Measurements from ENCODE around the gene RBP5. TPM values are rescaled to one million over a fixed set of nuclear protein-coding genes. Genes with fewer than 3 reads are reported as not detected.

RBP5 gene
- total RNA-seq, 4 donors from 2014 or later = not detected

- H3K27me3 ChIP-seq = peaks cover 0 to 7% (median 0%) of the 10 kb centered on the region in 3 donors
- no peaks in the 10 kb centered on the region for H3K9me3 ChIP-seq
- ATAC-seq (no peak), DNase-seq (no peak)
- H3K36me3 ChIP-seq = no peaks in the 10 kb centered on the region
- H3K27ac ChIP-seq = peak overlapping the region in 2 of 4 donors; percentile 15 to 33
- H3K4me3 ChIP-seq = no peak overlapping the region
- intact Hi-C loops (cut with DNase I; ENCODE audit: low total_unique reads) (no loop called here), in situ Hi-C loops (cut with MboI; ENCODE audit: low sequenced_read_pairs in 4 of 4) (loop anchor here in 2 of 4 donors (25.0 kb wide), 2 partner anchors 186 to 211 kb away; partner anchors contain the start of genes ATN1 (in 1 of the 2), C12orf57 (in 1 of the 2), ENO2 (in 1 of the 2) and LRRC23 (in 1 of the 2))
- TF ChIP-seq, protein P1, sequence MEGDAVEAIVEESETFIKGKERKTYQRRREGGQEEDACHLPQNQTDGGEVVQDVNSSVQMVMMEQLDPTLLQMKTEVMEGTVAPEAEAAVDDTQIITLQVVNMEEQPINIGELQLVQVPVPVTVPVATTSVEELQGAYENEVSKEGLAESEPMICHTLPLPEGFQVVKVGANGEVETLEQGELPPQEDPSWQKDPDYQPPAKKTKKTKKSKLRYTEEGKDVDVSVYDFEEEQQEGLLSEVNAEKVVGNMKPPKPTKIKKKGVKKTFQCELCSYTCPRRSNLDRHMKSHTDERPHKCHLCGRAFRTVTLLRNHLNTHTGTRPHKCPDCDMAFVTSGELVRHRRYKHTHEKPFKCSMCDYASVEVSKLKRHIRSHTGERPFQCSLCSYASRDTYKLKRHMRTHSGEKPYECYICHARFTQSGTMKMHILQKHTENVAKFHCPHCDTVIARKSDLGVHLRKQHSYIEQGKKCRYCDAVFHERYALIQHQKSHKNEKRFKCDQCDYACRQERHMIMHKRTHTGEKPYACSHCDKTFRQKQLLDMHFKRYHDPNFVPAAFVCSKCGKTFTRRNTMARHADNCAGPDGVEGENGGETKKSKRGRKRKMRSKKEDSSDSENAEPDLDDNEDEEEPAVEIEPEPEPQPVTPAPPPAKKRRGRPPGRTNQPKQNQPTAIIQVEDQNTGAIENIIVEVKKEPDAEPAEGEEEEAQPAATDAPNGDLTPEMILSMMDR (IDR thresholded peaks at IDR 0.05 in 4 of 5, conservative IDR thresholded peaks at IDR 0.05 in 1 of 5) = no peak
- TF ChIP-seq POLR2A (IDR thresholded peaks at IDR 0.05) = no peak
- peaks cover 5 to 11% of the 10 kb centered on the region in 2 donors for H3K4me1 ChIP-seq
These were observed 5.6 kb downstream of the RBP5 start for GRCh38 chr12:7122811-7123769.

DNA sequence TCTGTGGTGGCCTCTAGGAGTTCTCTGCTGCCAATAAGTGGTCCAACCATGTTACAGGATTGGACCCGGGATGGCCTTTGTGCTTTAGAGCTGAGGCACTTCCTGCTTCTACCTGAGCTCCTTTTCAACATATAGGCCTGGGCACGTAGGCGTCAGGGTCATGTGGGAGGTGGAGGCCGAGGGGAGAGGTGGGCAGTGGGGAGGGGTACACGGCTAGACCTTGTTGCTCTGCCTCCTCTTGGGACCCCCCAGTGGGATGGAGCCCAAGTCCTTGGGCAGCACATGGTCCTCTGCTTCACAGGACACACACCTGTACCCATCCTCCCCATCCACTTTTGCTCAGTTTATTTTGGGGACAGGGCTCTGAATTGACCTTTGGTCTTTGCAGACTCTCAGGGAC, 7.4 kb downstream of the RBP5 start:
- peaks cover 5 to 11% of the 10 kb centered on the region in 2 donors for H3K4me1 ChIP-seq
- intact Hi-C loops (cut with DNase I; ENCODE audit: low total_unique reads) (no loop called here), in situ Hi-C loops (cut with MboI; ENCODE audit: low sequenced_read_pairs in 4 of 4) (loop anchor here in 2 of 4 donors (25.0 kb wide), 2 partner anchors 184 to 209 kb away; partner anchors contain the start of genes ATN1 (in 1 of the 2), C12orf57 (in 1 of the 2), ENO2 (in 1 of the 2) and LRRC23 (in 1 of the 2))
- DNase-seq = no peak
- H3K27ac ChIP-seq = no peak overlapping the region
- no peaks in the 10 kb centered on the region for H3K9me3 ChIP-seq
- ATAC-seq = no peak
- no peak overlapping the region for H3K4me3 ChIP-seq
- H3K36me3 ChIP-seq = no peaks in the 10 kb centered on the region
- no peak for TF ChIP-seq POLR2A (IDR thresholded peaks at IDR 0.05)
- TF ChIP-seq, protein P1 (IDR thresholded peaks at IDR 0.05 in 4 of 5, conservative IDR thresholded peaks at IDR 0.05 in 1 of 5) = no peak
- no peaks in the 10 kb centered on the region for H3K27me3 ChIP-seq

- no peak for DNase-seq
- no peak overlapping the region for H3K27ac ChIP-seq
- no peaks in the 10 kb centered on the region for H3K9me3 ChIP-seq
- no peak overlapping the region for H3K4me3 ChIP-seq
- H3K4me1 ChIP-seq = peaks cover 5 to 11% of the 10 kb centered on the region in 2 donors
- ATAC-seq = no peak
- in situ Hi-C loops (cut with MboI; ENCODE audit: low sequenced_read_pairs in 4 of 4) (loop anchor here in 2 of 4 donors (25.0 kb wide), 2 partner anchors 183 to 208 kb away; partner anchors contain the start of genes ATN1 (in 1 of the 2), C12orf57 (in 1 of the 2), ENO2 (in 1 of the 2) and LRRC23 (in 1 of the 2)), intact Hi-C loops (cut with DNase I; ENCODE audit: low total_unique reads) (no loop called here)
- H3K27me3 ChIP-seq = no peaks in the 10 kb centered on the region
- no peak for TF ChIP-seq POLR2A (IDR thresholded peaks at IDR 0.05)
- TF ChIP-seq, protein P1 (IDR thresholded peaks at IDR 0.05 in 4 of 5, conservative IDR thresholded peaks at IDR 0.05 in 1 of 5) = no peak
- H3K36me3 ChIP-seq = no peaks in the 10 kb centered on the region
These were observed 8.5 kb downstream of the RBP5 start for GRCh38 chr12:7120166-7120565.

- TF ChIP-seq POLR2A (IDR thresholded peaks at IDR 0.05) = no peak
- TF ChIP-seq, protein P1 (IDR thresholded peaks at IDR 0.05 in 4 of 5, conservative IDR thresholded peaks at IDR 0.05 in 1 of 5) = no peak
- Histone ChIP-seq H3K4me3 (no peak overlapping the region), H3K4me1 (peaks cover 5 to 11% of the 10 kb centered on the region in 2 donors), H3K27ac (no peak overlapping the region), H3K27me3 (no peaks in the 10 kb centered on the region), H3K9me3 (no peaks in the 10 kb centered on the region), H3K36me3 (no peaks in the 10 kb centered on the region)
- DNase-seq (no peak), ATAC-seq (no peak)
- intact Hi-C loops (cut with DNase I; ENCODE audit: low total_unique reads) = no loop called here
- in situ Hi-C loops (cut with MboI; ENCODE audit: low sequenced_read_pairs in 4 of 4) = loop anchor here (10.0 to 25.0 kb wide), 4 partner anchors 174 to 207 kb away; partner anchors contain the start of genes ATN1 (in 2 of the 4), C12orf57 (in 2 of the 4), RNU7-1 (in 2 of the 4) and ENO2 (in 1 of the 4)
These were observed 9.8 kb downstream of the RBP5 start for GRCh38 chr12:7118881-7119280.
